ES-I3 (cell line): Measurements from ENCODE around the gene FAM131B.

ENCODE experiments used
- H3K36me3 ChIP-seq: 2 replicates; pipeline ENCODE4 v1.6.1; 2013; ENCODE audit warnings: mild to moderate bottlenecking, low read length, control low read depth, moderate library complexity; ENCODE audit not compliant: insufficient read depth
- H3K4me1 ChIP-seq: 2 replicates; pipeline ENCODE4 v1.6.1; 2013; ENCODE audit warnings: mild to moderate bottlenecking, control low read depth, low read length; ENCODE audit not compliant: insufficient read depth
- H3K9ac ChIP-seq: 2 replicates; pipeline ENCODE4 v1.6.1; 2013; ENCODE audit warnings: low read depth, mild to moderate bottlenecking, low read length, moderate library complexity
- H3K9me3 ChIP-seq: 2 replicates; pipeline ENCODE4 v1.6.1; 2013; ENCODE audit warnings: mild to moderate bottlenecking, low read length, moderate library complexity; ENCODE audit not compliant: control insufficient read depth, insufficient read depth

FAM131B gene

GRCh38 chr7:143363016-143363937 lies 764 bp upstream of the FAM131B start:
- Histone ChIP-seq H3K4me1 (no peaks in the 10 kb centered on the region; the same call in 1 of the 2 replicates), H3K9me3 (no peaks in the 10 kb centered on the region), H3K36me3 (no peaks in the 10 kb centered on the region), H3K9ac (peak overlapping the region; percentile 48)

- no peaks in the 10 kb centered on the region; the same call in 1 of the 2 replicates for H3K4me1 ChIP-seq
- H3K36me3 ChIP-seq, result peaks cover 2% of the 10 kb centered on the region; the same call in 1 of the 2 replicates
- H3K9ac ChIP-seq, result peak overlapping the region; percentile 84
- no peaks in the 10 kb centered on the region for H3K9me3 ChIP-seq
These were observed 872 bp downstream of the FAM131B start for GRCh38 chr7:143361552-143362130.

GRCh38 chr7:143360788-143361551 lies 1.5 kb downstream of the FAM131B start:
- H3K4me1 ChIP-seq, result no peaks in the 10 kb centered on the region; the same call in 1 of the 2 replicates
- H3K36me3 ChIP-seq, result peaks cover 2% of the 10 kb centered on the region; the same call in 1 of the 2 replicates
- H3K9ac ChIP-seq, result peak overlapping the region; percentile 84

GRCh38 chr7:143359771-143360353 lies 2.7 kb downstream of the FAM131B start:
- Histone ChIP-seq H3K4me1 (no peaks in the 10 kb centered on the region; the same call in 1 of the 2 replicates), H3K9me3 (no peaks in the 10 kb centered on the region), H3K36me3 (peaks cover 2% of the 10 kb centered on the region; the same call in 1 of the 2 replicates), H3K9ac (no peak overlapping the region)

More at GRCh38 chr7:143360788-143361551, 1.5 kb downstream of the FAM131B start:
- H3K9me3 ChIP-seq, result no peaks in the 10 kb centered on the region

- Histone ChIP-seq H3K4me1 (no peaks in the 10 kb centered on the region; the same call in 1 of the 2 replicates), H3K9me3 (no peaks in the 10 kb centered on the region), H3K36me3 (peaks cover 2% of the 10 kb centered on the region; the same call in 1 of the 2 replicates), H3K9ac (no peak overlapping the region)
These were observed 3.9 kb downstream of the FAM131B start for GRCh38 chr7:143358626-143359025.

GRCh38 chr7:143356414-143357050 lies 6.0 kb downstream of the FAM131B start:
- Histone ChIP-seq H3K4me1 (peaks cover 14% of the 10 kb centered on the region; the same call in 1 of the 2 replicates), H3K9me3 (no peaks in the 10 kb centered on the region), H3K36me3 (peaks cover 2% of the 10 kb centered on the region; the same call in 1 of the 2 replicates), H3K9ac (no peak overlapping the region)

GRCh38 chr7:143355450-143356385 lies 6.8 kb downstream of the FAM131B start:
- no peak overlapping the region for H3K9ac ChIP-seq

GRCh38 chr7:143354965-143355364 lies 7.5 kb downstream of the FAM131B start:
- H3K36me3 ChIP-seq, result peaks cover 2% of the 10 kb centered on the region; the same call in 1 of the 2 replicates
- H3K4me1 ChIP-seq, result peaks cover 18% of the 10 kb centered on the region; the same call in 1 of the 2 replicates
- H3K9me3 ChIP-seq, result no peaks in the 10 kb centered on the region
- H3K9ac ChIP-seq, result no peak overlapping the region

More at GRCh38 chr7:143355450-143356385, 6.8 kb downstream of the FAM131B start:
- peaks cover 18% of the 10 kb centered on the region; the same call in 1 of the 2 replicates for H3K4me1 ChIP-seq
- peaks cover 2% of the 10 kb centered on the region; the same call in 1 of the 2 replicates for H3K36me3 ChIP-seq
- no peaks in the 10 kb centered on the region for H3K9me3 ChIP-seq

GRCh38 chr7:143354376-143354775 lies 8.1 kb downstream of the FAM131B start:
- H3K9ac ChIP-seq, result no peak overlapping the region
- peaks cover 18% of the 10 kb centered on the region; the same call in 1 of the 2 replicates for H3K4me1 ChIP-seq
- H3K9me3 ChIP-seq, result no peaks in the 10 kb centered on the region
- H3K36me3 ChIP-seq, result peaks cover 2% of the 10 kb centered on the region; the same call in 1 of the 2 replicates

- H3K9me3 ChIP-seq, result no peaks in the 10 kb centered on the region
- peaks cover 2% of the 10 kb centered on the region; the same call in 1 of the 2 replicates for H3K36me3 ChIP-seq
- peaks cover 18% of the 10 kb centered on the region; the same call in 1 of the 2 replicates for H3K4me1 ChIP-seq
- H3K9ac ChIP-seq, result no peak overlapping the region
These were observed 9.9 kb downstream of the FAM131B start for GRCh38 chr7:143352531-143353002.

GRCh38 chr7:143351574-143351973 lies 10.9 kb downstream of the FAM131B start:
- H3K36me3 ChIP-seq, result no peaks in the 10 kb centered on the region
- H3K9me3 ChIP-seq, result no peaks in the 10 kb centered on the region
- peaks cover 18% of the 10 kb centered on the region; the same call in 1 of the 2 replicates for H3K4me1 ChIP-seq
- H3K9ac ChIP-seq, result no peak overlapping the region

GRCh38 chr7:143351060-143351459 lies 11.5 kb downstream of the FAM131B start:
- no peaks in the 10 kb centered on the region for H3K9me3 ChIP-seq
- H3K4me1 ChIP-seq, result peaks cover 18% of the 10 kb centered on the region; the same call in 1 of the 2 replicates
- H3K36me3 ChIP-seq, result no peaks in the 10 kb centered on the region
- no peak overlapping the region for H3K9ac ChIP-seq
